HAP-1 (cell line): ENCODE results near the gene OR2T4.

Source experiments
- DNase-seq, 2 experiments: peaks; one replicate each; pipeline ENCODE4 v3.0.0-alpha.2; 2016 to 2020; ENCODE audit warnings: low spot score in 2 of 2
- H3K27me3 ChIP-seq: fragments of 250-450 bp; sonication (Bioruptor Pico); 2 replicates; pipeline ENCODE4 v1.5.1; 2020; ENCODE audit warnings: low read depth, mild to moderate bottlenecking, moderate library complexity
- H3K36me3 ChIP-seq: fragments of 250-450 bp; sonication (Bioruptor Pico); replicated peaks from 2 replicates; pipeline ENCODE4 v1.5.1; 2020; ENCODE audit warnings: mild to moderate bottlenecking
- H3K4me1 ChIP-seq: fragments of 250-450 bp; sonication (Bioruptor Pico); 2 replicates; pipeline ENCODE4 v1.5.1; 2020; ENCODE audit warnings: mild to moderate bottlenecking
- H3K4me3 ChIP-seq: fragments of 250-450 bp; sonication (Bioruptor Pico); 2 replicates; pipeline ENCODE4 v1.5.1; 2020; ENCODE audit warnings: mild to moderate bottlenecking, moderate library complexity
- H3K9me3 ChIP-seq: fragments of 250-450 bp; sonication (Bioruptor Pico); 2 replicates; pipeline ENCODE4 v1.5.1; 2020; ENCODE audit warnings: mild to moderate bottlenecking, moderate library complexity
- in situ Hi-C: fragments of 300-500 bp; cut with MboI; formaldehyde crosslinking; loops from 3 replicates; pipeline ENCODE4 v1.14.3; 2020; ENCODE audit warnings: low sequenced_read_pairs, inconsistent platforms, mixed read lengths

The OR2T4 gene

GRCh38 chr1:248402748-248403147 lies 41.3 kb downstream of the OR2T4 start, which contains the start of gene OR2T1:
Gene OR2T1, plus strand, starts transcription at chr1:248403048. Its CDS starts 3,100 bp downstream, at chr1:248406148.
- in situ Hi-C loops, result no loop called here
- Histone ChIP-seq H3K4me1 (no peaks in the 10 kb centered on the region), H3K36me3 (no peaks in the 10 kb centered on the region), H3K27me3 (no peaks in the 10 kb centered on the region), H3K9me3 (no peaks in the 10 kb centered on the region), H3K4me3 (no peak within 1 kb of the TSS)
- DNase-seq, result no peak

DNA sequence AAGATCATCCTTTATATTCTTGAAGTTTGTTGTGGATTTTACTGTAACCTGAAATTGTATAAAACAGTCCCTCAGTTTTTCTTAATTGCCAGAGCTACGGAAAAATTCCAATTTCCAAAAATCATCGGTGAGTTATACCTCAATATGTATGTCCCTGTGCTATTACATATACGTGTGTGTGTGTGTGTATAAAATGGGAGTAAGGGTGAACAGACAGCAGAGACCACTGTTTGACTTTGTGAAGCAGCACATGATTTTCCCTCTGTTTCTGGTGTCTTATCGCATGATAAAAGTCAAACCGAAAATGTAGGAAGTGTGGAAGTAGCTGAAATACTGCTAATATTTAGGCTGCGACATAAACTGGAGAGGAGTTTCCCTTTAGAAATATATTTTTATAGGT lies 42.6 kb downstream of the OR2T4 start:
- in situ Hi-C loops, result no loop called here
- no peaks in the 10 kb centered on the region for H3K36me3 ChIP-seq
- H3K27me3 ChIP-seq, result no peaks in the 10 kb centered on the region
- no peaks in the 10 kb centered on the region for H3K9me3 ChIP-seq
- DNase-seq, result no peak
- H3K4me3 ChIP-seq, result no peak overlapping the region
- H3K4me1 ChIP-seq, result no peaks in the 10 kb centered on the region

GRCh38 chr1:248406721-248407692 lies 45.5 kb downstream of the OR2T4 start:
- Histone ChIP-seq H3K27me3 (no peaks in the 10 kb centered on the region), H3K36me3 (no peaks in the 10 kb centered on the region), H3K9me3 (no peaks in the 10 kb centered on the region), H3K4me1 (no peaks in the 10 kb centered on the region), H3K4me3 (no peak overlapping the region)
- DNase-seq, result no peak
- in situ Hi-C loops, result no loop called here
